Retinal pigment epithelial cell (primary cell): ENCODE results near the gene FAM50A.

Experiments
- DNase-seq: peaks from one replicate; pipeline ENCODE4 v3.0.0-alpha.2; 2010; ENCODE audit warnings: low read depth
- H3K4me3 ChIP-seq: 2 replicates; pipeline ENCODE4 v1.5.1; 2011; ENCODE audit warnings: mild to moderate bottlenecking, low read length, control low read depth, moderate library complexity
- TF ChIP-seq, protein P1 (sequence below): conservative IDR thresholded peaks from 2 replicates; pipeline ENCODE4 v1.5.1; 2011; ENCODE audit warnings: low read depth, low read length, control low read depth, inconsistent platforms

FAM50A gene

DNA sequence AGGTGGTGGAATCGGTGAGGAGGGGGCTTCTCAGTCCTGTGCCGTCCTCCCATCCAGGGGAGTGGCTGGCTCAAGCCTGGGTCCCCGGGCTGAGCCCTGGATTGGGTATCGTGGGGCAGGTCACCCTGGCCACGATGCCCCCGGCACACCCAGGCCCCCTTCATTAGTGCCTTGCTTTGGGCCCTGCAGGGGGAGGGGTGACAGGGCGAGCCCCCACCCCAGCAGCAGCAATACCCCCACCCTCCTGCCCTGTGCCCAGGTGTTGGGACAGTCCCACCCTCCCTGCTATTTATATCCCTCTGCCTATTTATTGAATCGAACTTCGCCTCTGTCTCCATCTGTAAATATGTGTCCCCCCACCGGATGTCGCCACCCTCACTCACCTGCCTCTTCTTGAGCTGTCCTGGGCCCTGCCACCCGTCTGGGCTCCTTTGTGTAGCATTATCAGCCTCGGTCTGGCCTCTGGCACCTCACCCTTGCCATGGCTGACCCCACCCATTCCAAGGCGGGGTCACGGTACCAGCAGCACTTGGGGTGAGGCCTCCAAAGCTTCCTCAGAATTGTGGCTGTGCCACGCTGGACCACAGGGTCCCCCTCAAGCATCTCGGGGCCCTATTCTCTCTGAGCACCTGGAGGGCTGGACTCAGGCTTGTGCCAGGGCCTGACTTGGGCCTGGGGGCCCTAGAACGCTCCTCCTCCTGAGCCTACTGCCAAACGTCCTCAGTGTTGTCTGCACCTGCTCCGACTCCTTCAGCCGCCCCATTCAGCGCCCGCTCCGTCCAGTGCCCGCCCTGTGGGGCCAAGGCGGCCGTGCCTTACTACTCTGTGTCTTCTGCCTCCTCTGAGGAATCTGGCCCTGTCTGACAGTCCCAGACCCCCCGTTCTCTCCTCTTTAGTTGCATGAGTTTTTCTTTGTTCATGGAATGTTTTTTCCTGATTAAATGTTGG is 29.0 kb downstream of the FAM50A start:
- H3K4me3 ChIP-seq: no peak overlapping the region
- TF ChIP-seq, protein P1, sequence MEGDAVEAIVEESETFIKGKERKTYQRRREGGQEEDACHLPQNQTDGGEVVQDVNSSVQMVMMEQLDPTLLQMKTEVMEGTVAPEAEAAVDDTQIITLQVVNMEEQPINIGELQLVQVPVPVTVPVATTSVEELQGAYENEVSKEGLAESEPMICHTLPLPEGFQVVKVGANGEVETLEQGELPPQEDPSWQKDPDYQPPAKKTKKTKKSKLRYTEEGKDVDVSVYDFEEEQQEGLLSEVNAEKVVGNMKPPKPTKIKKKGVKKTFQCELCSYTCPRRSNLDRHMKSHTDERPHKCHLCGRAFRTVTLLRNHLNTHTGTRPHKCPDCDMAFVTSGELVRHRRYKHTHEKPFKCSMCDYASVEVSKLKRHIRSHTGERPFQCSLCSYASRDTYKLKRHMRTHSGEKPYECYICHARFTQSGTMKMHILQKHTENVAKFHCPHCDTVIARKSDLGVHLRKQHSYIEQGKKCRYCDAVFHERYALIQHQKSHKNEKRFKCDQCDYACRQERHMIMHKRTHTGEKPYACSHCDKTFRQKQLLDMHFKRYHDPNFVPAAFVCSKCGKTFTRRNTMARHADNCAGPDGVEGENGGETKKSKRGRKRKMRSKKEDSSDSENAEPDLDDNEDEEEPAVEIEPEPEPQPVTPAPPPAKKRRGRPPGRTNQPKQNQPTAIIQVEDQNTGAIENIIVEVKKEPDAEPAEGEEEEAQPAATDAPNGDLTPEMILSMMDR: no peak
- DNase-seq: no peak

DNA sequence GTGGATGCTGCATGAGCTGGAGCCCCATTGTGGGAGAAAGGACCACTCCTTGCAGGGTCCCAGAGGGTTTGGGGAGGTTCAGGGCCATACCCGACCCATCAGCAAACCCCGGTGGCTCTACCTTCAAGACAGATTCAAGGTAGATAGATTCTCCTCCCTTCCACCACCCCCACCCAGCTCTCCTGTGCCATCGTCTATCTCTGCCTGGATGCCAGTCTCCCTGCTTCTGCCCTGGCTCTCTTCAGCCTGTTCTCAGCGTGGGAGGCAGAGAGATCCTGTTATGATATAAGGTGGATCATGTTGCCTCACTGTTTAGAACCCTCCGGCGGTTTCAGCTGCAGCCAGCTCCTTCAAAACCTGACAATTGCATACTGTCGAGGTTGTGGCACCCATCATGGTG is 29.7 kb downstream of the FAM50A start:
- no peak overlapping the region for H3K4me3 ChIP-seq
- TF ChIP-seq, protein P1: no peak
- DNase-seq: no peak

DNA sequence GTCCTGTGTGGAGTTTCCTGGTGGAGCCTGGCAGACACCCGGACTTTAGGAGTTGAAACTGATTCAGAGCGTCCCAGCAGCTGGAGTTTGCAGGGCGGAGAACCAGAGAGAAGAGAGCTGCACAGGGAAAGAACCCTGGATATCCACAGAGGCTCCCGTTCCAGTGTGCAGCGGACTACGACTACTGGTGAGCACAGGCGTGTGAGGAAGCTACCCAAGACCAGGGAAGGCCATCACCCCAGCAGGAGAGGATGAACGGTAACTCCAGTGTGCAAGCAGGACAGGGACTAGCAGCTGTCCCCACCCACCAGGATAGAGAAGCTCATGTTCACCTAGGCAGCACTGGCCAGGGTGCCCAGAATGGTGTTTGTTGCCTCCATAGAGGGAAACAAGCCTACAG is 32.9 kb downstream of the FAM50A start:
- no peak for DNase-seq
- TF ChIP-seq, protein P1: no peak
- H3K4me3 ChIP-seq: no peak overlapping the region

- DNase-seq: no peak
- TF ChIP-seq, protein P1: no peak
- peak overlapping the region; percentile 57 for H3K4me3 ChIP-seq
Measured at GRCh38 chrX:154477891-154478477, 34.0 kb downstream of the FAM50A start.

DNA sequence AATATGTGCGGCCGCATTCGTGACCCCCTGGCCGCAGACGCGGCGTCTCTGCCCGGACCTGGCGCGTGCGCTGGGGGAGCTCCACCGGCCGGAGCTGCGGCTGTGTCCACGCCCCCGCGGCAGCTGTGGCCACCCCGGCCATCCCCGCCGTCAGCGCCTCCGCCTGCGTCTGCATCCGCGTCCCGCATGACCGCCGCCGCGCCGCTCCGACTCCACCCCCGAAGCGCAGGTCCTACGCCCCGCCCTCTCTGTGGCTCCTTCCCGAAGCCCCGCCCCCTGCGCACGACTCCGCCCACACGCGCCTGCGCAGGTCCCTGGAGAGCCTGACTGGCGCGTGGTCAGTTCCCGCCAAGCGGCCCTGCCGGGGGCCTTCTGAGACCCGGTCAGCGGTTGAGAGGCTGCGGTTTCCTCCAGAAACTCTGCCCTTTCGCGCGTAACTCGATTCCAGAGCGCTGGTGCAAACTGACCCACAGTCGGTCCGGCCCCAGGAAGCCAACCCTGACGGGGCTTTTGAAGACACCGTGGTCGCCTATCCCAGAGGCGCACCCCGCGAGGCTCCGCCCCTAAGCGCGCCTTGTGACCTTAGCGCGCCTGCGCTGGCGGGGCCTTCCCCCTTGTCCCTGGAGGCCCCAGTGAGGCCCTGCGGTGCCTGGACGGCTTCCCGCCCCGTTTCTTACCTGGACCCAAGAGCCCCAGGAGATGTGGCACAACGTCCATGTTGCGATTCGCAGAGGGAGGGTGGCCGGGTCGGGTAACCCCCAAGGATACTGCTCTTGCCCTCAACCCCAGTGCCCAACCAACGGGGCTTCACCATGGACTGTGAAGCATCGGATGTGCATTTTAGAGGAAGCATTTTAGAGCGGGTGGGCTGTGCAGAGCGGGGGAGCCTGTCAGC is 35.0 kb downstream of the FAM50A start, which contains the start of gene LAGE3:
Gene LAGE3, minus strand, starts transcription at position 554 of the 895 bp plus-strand sequence. Its CDS starts 366 bp downstream, at position 188.
- TF ChIP-seq, protein P1: no peak
- peak; percentile 44 for DNase-seq
- H3K4me3 ChIP-seq: peak within 1 kb of the TSS; percentile 57

GRCh38 chrX:154481195-154481594 is 37.3 kb downstream of the FAM50A start:
- TF ChIP-seq, protein P1: no peak
- DNase-seq: no peak
- no peak overlapping the region for H3K4me3 ChIP-seq
